Measurements from ENCODE around the gene CREBRF.
"Not testable (repeated sequence)": the region's sequence is repeated elsewhere in the genome, so short reads cannot be mapped to it uniquely, and the experiment has no call there.

Gene CREBRF

GRCh38 chr5:173055983-173056782 is at the start of gene CREBRF:
TSS of gene CREBRF (plus strand) at chr5:173056352. CDS start at chr5:173080776, 24,424 bp downstream.
- peak; percentile 97 for DNase-seq (ENCODE audit: low spot score)

- DNase-seq (ENCODE audit: low spot score) = no peak
Measured at GRCh38 chr5:173010021-173010420, 46.1 kb upstream of the CREBRF start.

- no peak for DNase-seq (ENCODE audit: low spot score)
Measured at GRCh38 chr5:173010547-173011464, 45.3 kb upstream of the CREBRF start.

GRCh38 chr5:173011566-173011965 is 44.6 kb upstream of the CREBRF start:
- no peak for DNase-seq (ENCODE audit: low spot score)

GRCh38 chr5:173012882-173013281 is 43.3 kb upstream of the CREBRF start:
- DNase-seq (ENCODE audit: low spot score) = no peak

- no peak for DNase-seq (ENCODE audit: low spot score)
Measured at GRCh38 chr5:173014671-173015070, 41.5 kb upstream of the CREBRF start.

GRCh38 chr5:173015192-173015591 is 41.0 kb upstream of the CREBRF start:
- DNase-seq (ENCODE audit: low spot score) = no peak

- DNase-seq (ENCODE audit: low spot score) = no peak
Measured at GRCh38 chr5:173015598-173016455, 40.3 kb upstream of the CREBRF start.

- DNase-seq (ENCODE audit: low spot score) = peak; percentile 42
Measured at GRCh38 chr5:173016598-173017046, 39.5 kb upstream of the CREBRF start.

GRCh38 chr5:173017087-173017486 is 39.1 kb upstream of the CREBRF start:
- DNase-seq (ENCODE audit: low spot score) = not testable (repeated sequence)

- no peak for DNase-seq (ENCODE audit: low spot score)
Measured at GRCh38 chr5:173018358-173018757, 37.8 kb upstream of the CREBRF start.

- DNase-seq (ENCODE audit: low spot score) = no peak
Measured at GRCh38 chr5:173020154-173020581, 36.0 kb upstream of the CREBRF start.

- DNase-seq (ENCODE audit: low spot score) = no peak
Measured at GRCh38 chr5:173020643-173021042, 35.5 kb upstream of the CREBRF start.

- no peak for DNase-seq (ENCODE audit: low spot score)
Measured at GRCh38 chr5:173025651-173026050, 30.5 kb upstream of the CREBRF start.

GRCh38 chr5:173027905-173028304 is 28.2 kb upstream of the CREBRF start:
- DNase-seq (ENCODE audit: low spot score) = no peak

- no peak for DNase-seq (ENCODE audit: low spot score)
Measured at GRCh38 chr5:173028811-173029327, 27.3 kb upstream of the CREBRF start.

- DNase-seq (ENCODE audit: low spot score) = no peak
Measured at GRCh38 chr5:173029499-173029921, 26.6 kb upstream of the CREBRF start.

- not testable (repeated sequence) for DNase-seq (ENCODE audit: low spot score)
Measured at GRCh38 chr5:173032096-173032495, 24.1 kb upstream of the CREBRF start.

GRCh38 chr5:173032730-173033129 is 23.4 kb upstream of the CREBRF start:
- DNase-seq (ENCODE audit: low spot score) = no peak

- DNase-seq (ENCODE audit: low spot score) = no peak
Measured at GRCh38 chr5:173033923-173034322, 22.2 kb upstream of the CREBRF start.

GRCh38 chr5:173035904-173036707 is 20.0 kb upstream of the CREBRF start:
- no peak for DNase-seq (ENCODE audit: low spot score)
